Measurements from ENCODE around the gene TXNRD2. TPM values are rescaled to one million over a fixed set of nuclear protein-coding genes. Genes with fewer than 3 reads are reported as not detected.

The TXNRD2 gene
- 18.6 and 21.9 TPM in 2 replicates for total RNA-seq

DNA sequence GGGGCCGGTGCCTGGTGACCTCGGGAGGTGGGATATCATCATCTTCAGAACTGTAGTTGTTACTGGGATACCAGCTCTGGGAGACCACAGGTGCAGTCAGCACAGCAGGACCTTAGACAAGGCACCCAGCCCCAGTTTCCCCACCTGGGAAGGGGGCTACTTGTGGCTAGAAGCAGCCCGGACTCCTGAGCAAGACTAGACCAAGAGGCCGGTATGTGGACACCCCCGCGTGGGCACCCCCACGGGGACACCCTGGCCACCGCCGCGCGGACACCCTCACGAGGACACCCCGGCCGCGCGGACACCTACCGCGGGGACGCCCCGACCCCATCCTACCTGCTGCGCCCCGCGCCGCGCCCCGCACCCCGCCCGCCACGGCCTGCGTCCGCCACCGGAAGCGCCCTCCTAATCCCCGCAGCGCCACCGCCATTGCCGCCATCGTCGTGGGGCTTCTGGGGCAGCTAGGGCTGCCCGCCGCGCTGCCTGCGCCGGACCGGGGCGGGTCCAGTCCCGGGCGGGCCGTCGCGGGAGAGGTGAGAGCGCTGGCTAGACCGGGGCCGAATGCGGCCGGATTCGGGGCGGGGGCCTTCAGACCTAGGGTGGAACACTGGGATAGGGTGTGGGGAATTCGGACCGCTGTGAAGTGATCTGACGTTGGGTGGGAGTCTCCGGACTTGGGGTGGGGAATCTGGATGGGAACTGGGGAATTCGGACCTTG, at the start of gene TXNRD2, which contains the start of gene COMT:
TXNRD2 (minus strand) TSS at position 454 of the 718 bp plus-strand sequence; CDS start at position 439, 15 bp downstream.
COMT (plus strand) TSS at position 408 of the 718 bp plus-strand sequence. CDS start 20,755 bp downstream, outside the sequence.

DNA sequence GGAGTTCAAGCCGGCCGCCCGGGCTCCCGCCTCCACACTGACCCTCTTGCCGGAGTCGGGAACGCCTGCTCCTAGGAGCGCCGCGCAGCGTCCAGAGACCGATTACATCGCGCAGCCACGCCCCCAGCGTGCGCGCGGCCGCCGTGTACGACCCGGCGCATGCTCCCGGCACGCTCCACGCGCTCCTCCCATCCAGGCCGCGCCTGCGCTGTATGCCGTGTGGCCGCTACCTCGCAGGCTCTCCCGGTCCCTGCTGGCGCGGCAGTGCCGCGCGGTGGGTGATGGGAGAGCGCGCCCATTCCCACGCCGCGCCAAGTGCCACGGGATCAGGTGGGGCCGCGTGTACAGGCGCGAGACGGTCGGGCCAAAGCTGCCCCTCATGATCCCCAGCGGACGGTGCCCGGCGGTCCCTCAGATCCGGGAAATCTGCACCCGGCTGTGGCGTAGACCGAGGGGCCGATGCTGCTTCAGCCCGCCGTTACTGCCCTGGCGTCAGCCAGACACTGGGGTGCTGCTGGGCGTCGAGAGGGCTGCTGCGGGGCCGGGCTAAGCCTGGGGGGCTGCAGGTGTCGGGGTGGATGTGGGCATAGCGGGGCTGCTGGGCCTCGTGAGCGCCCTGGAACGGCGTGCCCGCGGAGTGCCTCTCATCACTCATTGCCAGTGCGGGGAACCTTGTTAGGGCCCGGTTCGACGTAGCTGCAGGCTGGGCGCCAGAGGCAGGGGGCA, 86.7 kb downstream of the TXNRD2 start, which contains the start of the genes GNB1L and RTL10:
GNB1L (minus strand) TSS at position 97 of the 726 bp plus-strand sequence. CDS start 33,519 bp downstream, outside the sequence.
RTL10 (minus strand) TSS at position 97 of the 726 bp plus-strand sequence. CDS start 2,613 bp downstream, outside the sequence.

Other genes with a start within 250 kb of the TXNRD2 start
- gene SEPTIN5, start 227.3 kb downstream of the TXNRD2 start, total RNA-seq, result 16.9 and 51.3 TPM in 2 replicates
- gene GP1BB, start 218.3 kb downstream of the TXNRD2 start, total RNA-seq, result 0.52 and 0.79 TPM in 2 replicates
- 0.32 TPM in 1 of 2 replicates, not detected in the other for gene TBX1, start 181.0 kb downstream of the TXNRD2 start, total RNA-seq
- gene GNB1L, start 86.9 kb downstream of the TXNRD2 start, total RNA-seq, result 4.2 and 4.3 TPM in 2 replicates
- gene RTL10, start 86.9 kb downstream of the TXNRD2 start, total RNA-seq, result 3.6 and 5.1 TPM in 2 replicates
- gene COMT, start within 50 bp of the TXNRD2 start, total RNA-seq, result 131 and 234 TPM in 2 replicates
- gene ARVCF, start 75.0 kb upstream of the TXNRD2 start, total RNA-seq, result 9.1 and 10.7 TPM in 2 replicates
- 28.1 and 32.5 TPM in 2 replicates for gene TANGO2, start 79.3 kb upstream of the TXNRD2 start, total RNA-seq
- gene DGCR8, start 138.4 kb upstream of the TXNRD2 start, total RNA-seq, result 26.3 and 33.0 TPM in 2 replicates
- 91.0 and 101 TPM in 2 replicates for gene RANBP1, start 174.3 kb upstream of the TXNRD2 start, total RNA-seq
- gene TRMT2A, start 175.4 kb upstream of the TXNRD2 start, total RNA-seq, result 41.6 and 42.6 TPM in 2 replicates
- gene ZDHHC8, start 190.0 kb upstream of the TXNRD2 start, total RNA-seq, result 3.5 and 7.5 TPM in 2 replicates
- gene CCDC188, start 209.2 kb upstream of the TXNRD2 start, total RNA-seq, result not detected in 2 replicates